ENCODE measurements around the gene TANK. TPM values are rescaled to one million over a fixed set of nuclear protein-coding genes. Genes with fewer than 3 reads are reported as not detected.

The TANK gene
- total and polyA plus RNA-seq, 2 of the 13 experiments (the other 11 are each of a cell fraction or from before 2014, with no cell fraction given) = 66.9 to 96.1 TPM

- TF ChIP-seq ZNF276 (CRISPR knock-in tag; IDR thresholded peaks at IDR 0.05; ENCODE audit: low read depth) (peak; percentile 71; the same call in 1 of the 2 replicates), PRMT3 (CRISPR knock-in tag; IDR thresholded peaks at IDR 0.05; ENCODE audit: borderline replicate concordance, low read depth) (peak; percentile 71; the same call in 1 of the 2 replicates), RERE (CRISPR knock-in tag; IDR thresholded peaks at IDR 0.05; ENCODE audit: low read depth) (peak; percentile 50; the same call in 1 of the 2 replicates), POGZ (CRISPR knock-in tag; IDR thresholded peaks at IDR 0.05) (peak; percentile 93), ZNF362 (CRISPR knock-in tag; IDR thresholded peaks at IDR 0.05; ENCODE audit: borderline replicate concordance) (peak; percentile 81), ARNT2 (CRISPR knock-in tag; IDR thresholded peaks at IDR 0.05; ENCODE audit: low read depth) (peak; percentile 82), FOSL1 (CRISPR knock-in tag; IDR thresholded peaks at IDR 0.05; ENCODE audit: borderline replicate concordance) (no peak), ZNF672 (CRISPR knock-in tag; IDR thresholded peaks at IDR 0.05) (no peak), IRX3 (CRISPR knock-in tag; IDR thresholded peaks at IDR 0.05; ENCODE audit: borderline replicate concordance, low read depth) (no peak), SKI (IDR thresholded peaks at IDR 0.05; ENCODE audit: partially characterized antibody) (peak; percentile 63), ZNF570 (CRISPR knock-in tag; IDR thresholded peaks at IDR 0.05; ENCODE audit: borderline replicate concordance) (no peak), ZNF691 (CRISPR knock-in tag; IDR thresholded peaks at IDR 0.05; ENCODE audit: borderline replicate concordance, low read depth) (no peak; the same call in none of the 2 replicates), PHF8 (CRISPR knock-in tag; IDR thresholded peaks at IDR 0.05) (peak; percentile 86), THAP7 (CRISPR knock-in tag; IDR thresholded peaks at IDR 0.05) (0 out of 2 replicates have a peak, but pooled peaks have one; percentile 26), SMAD3 (CRISPR knock-in tag; IDR thresholded peaks at IDR 0.05) (0 out of 2 replicates have a peak, but pooled peaks have one; percentile 51), ZNF83 (CRISPR knock-in tag; IDR thresholded peaks at IDR 0.05; ENCODE audit: borderline replicate concordance) (no peak), GATAD1 (CRISPR knock-in tag; IDR thresholded peaks at IDR 0.05) (peak; percentile 77)
These were observed at the start of gene TANK (continued) for GRCh38 chr2:161160226-161161073.

Data from HepG2 (cell line).